Lower leg skin (tissue), 4 donors: Measurements from ENCODE around the gene EVI5. TPM values are rescaled to one million over a fixed set of nuclear protein-coding genes. Genes with fewer than 3 reads are reported as not detected.
"Not testable (repeated sequence)": the region's sequence is repeated elsewhere in the genome, so short reads cannot be mapped to it uniquely, and the experiment has no call there.

Experiments used
- DNase-seq, 2 donors: peaks; one replicate each; pipeline ENCODE4 v3.0.0-alpha.2; 2019; ENCODE audit warnings: low spot score in 2 of 2
- H3K4me3 ChIP-seq: fragments of 200-600 bp; sonication (generic); 2 replicates; pipeline ENCODE4 v1.5.1; 2017; ENCODE audit warnings: mild to moderate bottlenecking, low read depth; ENCODE audit not compliant: poor library complexity, severe bottlenecking
- CTCF ChIP-seq, 3 donors: fragments of 450-650 bp; IDR thresholded peaks; one replicate each; pipeline ENCODE4 v1.5.1; 2016; ENCODE audit warnings: antibody characterized with exemption in 3 of 3, mild to moderate bottlenecking in 3 of 3, moderate library complexity in 2 of 3
- POLR2A ChIP-seq, 2 donors: fragments of 450-650 bp; IDR thresholded peaks; one replicate each; pipeline ENCODE4 v1.6.1; 2016 to 2017; ENCODE audit warnings: antibody characterized with exemption in 2 of 2, mild to moderate bottlenecking in 1 of 2, moderate library complexity in 1 of 2
- WGBS, 2 donors: methylation state at CpG; one replicate each; pipeline ENCODE4 v1.1.5; 2018; 5-methylcytosine and 5-hydroxymethylcytosine counted together
- intact Hi-C: fragments of 100-400 bp; cut with DNase I; formaldehyde crosslinking; loops from one replicate; pipeline ENCODE4 v1.15.0; 2023; ENCODE audit warnings: low total_unique reads
- total RNA-seq, 4 donors: library from RNA; depleted of rRNA; stranded (reverse); fragments of >200 nt; gene quantifications; one replicate each; pipeline ENCODE4 v1.1.0, GENCODE V29; 2016

EVI5 gene
- total RNA-seq, 4 donors from 2014 or later = 14.2 to 26.3 (median 21.4) TPM

- intact Hi-C loops = no loop called here
- DNase-seq = no peak
- TF ChIP-seq POLR2A (IDR thresholded peaks at IDR 0.05) (no peak), CTCF (IDR thresholded peaks at IDR 0.05) (no peak)
- WGBS, 2 donors = 44 to 57% methylated on average over 7 of the region's 7 CpGs
- H3K4me3 ChIP-seq = no peak overlapping the region
Measured at GRCh38 chr1:92791487-92792066, 6.7 kb upstream of the EVI5 start.

GRCh38 chr1:92790867-92791266 is 6.0 kb upstream of the EVI5 start:
- no peak overlapping the region for H3K4me3 ChIP-seq
- TF ChIP-seq CTCF (IDR thresholded peaks at IDR 0.05) (no peak), POLR2A (IDR thresholded peaks at IDR 0.05) (no peak)
- intact Hi-C loops = no loop called here
- WGBS, 2 donors = 87 to 93% methylated on average over 2 of the region's 2 CpGs
- DNase-seq = no peak

- DNase-seq = no peak
- H3K4me3 ChIP-seq = no peak overlapping the region
- TF ChIP-seq CTCF (IDR thresholded peaks at IDR 0.05) = no peak
- intact Hi-C loops = no loop called here
Measured at GRCh38 chr1:92790081-92790480, 5.2 kb upstream of the EVI5 start.

- no peak for DNase-seq
- no peak for TF ChIP-seq POLR2A (IDR thresholded peaks at IDR 0.05)
- TF ChIP-seq CTCF (IDR thresholded peaks at IDR 0.05) = no peak
- WGBS, 2 donors = 73 to 82% methylated on average over 5 of the region's 5 CpGs
- intact Hi-C loops = no loop called here
- H3K4me3 ChIP-seq = no peak overlapping the region
Measured at GRCh38 chr1:92786111-92786901, 1.4 kb upstream of the EVI5 start.

- peak; percentile 15 to 86 for DNase-seq
- intact Hi-C loops = no loop called here
- TF ChIP-seq CTCF (IDR thresholded peaks at IDR 0.05) (no peak), POLR2A (IDR thresholded peaks at IDR 0.05) (no peak)
- H3K4me3 ChIP-seq = peak overlapping the region; percentile 82
- WGBS, 2 donors = 1% methylated on average over 3 to 10 of the region's 25 CpGs
Measured at GRCh38 chr1:92784021-92784638, 778 bp downstream of the EVI5 start.

GRCh38 chr1:92783550-92783949 is 1.4 kb downstream of the EVI5 start:
- intact Hi-C loops, H3K4me3 ChIP-seq, DNase-seq: not testable (repeated sequence)
- 39 to 44% methylated on average over 14 of the region's 14 CpGs for WGBS, 2 donors
